Sigmoid colon (tissue), 4 donors: ENCODE results near the gene ARVCF.

Source experiments
- EP300 ChIP-seq, 4 donors: sonication (generic); formaldehyde crosslinking; IDR thresholded peaks; one replicate each; pipeline ENCODE4 v1.6.1; 2017; ENCODE audit warnings: antibody characterized with exemption in 4 of 4
- POLR2A ChIP-seq, 2 donors: fragments of 450-650 bp; IDR thresholded peaks; one replicate each; pipeline ENCODE4 v1.6.1; 2016; ENCODE audit warnings: antibody characterized with exemption in 2 of 2, mild to moderate bottlenecking in 2 of 2, moderate library complexity in 2 of 2

GRCh38 chr22:20065896-20066616 lies 49.4 kb upstream of the ARVCF start:
- no peak for TF ChIP-seq POLR2A (IDR thresholded peaks at IDR 0.05)
- TF ChIP-seq EP300 (IDR thresholded peaks at IDR 0.05) = no peak
